ENCODE measurements around the gene XRCC2. TPM values are rescaled to one million over a fixed set of nuclear protein-coding genes. Genes with fewer than 3 reads are reported as not detected.

The XRCC2 gene
- polyA plus RNA-seq, 1 donor from 2014 or later, result 0.89 TPM

- Histone ChIP-seq H3K4me3 (ENCODE audit: low read length) (no peak overlapping the region), H3K27ac (ENCODE audit: low read length) (no peak overlapping the region), H3K4me2 (ENCODE audit: low read length) (no peak overlapping the region), H3K79me2 (replicated peaks; ENCODE audit: insufficient read depth, low read length) (no peaks in the 10 kb centered on the region), H3K9ac (ENCODE audit: low read length) (no peak overlapping the region), H3K9me2 (ENCODE audit: insufficient read depth, low read length) (no peaks in the 10 kb centered on the region), H3K9me3 (ENCODE audit: low read length) (no peaks in the 10 kb centered on the region), H3K36me3 (ENCODE audit: insufficient read depth, low read length) (no peaks in the 10 kb centered on the region), H3K27me3 (ENCODE audit: insufficient read depth, low read depth, low read length) (no peaks in the 10 kb centered on the region), H2AFZ (ENCODE audit: low read depth, low read length) (no peak overlapping the region), H4K20me1 (ENCODE audit: insufficient read depth) (no peaks in the 10 kb centered on the region), H3F3A (ENCODE audit: insufficient read depth, low read length, poor library complexity, severe bottlenecking) (no peaks in the 10 kb centered on the region)
- TF ChIP-seq EZH2 (IDR thresholded peaks at IDR 0.05; ENCODE audit: borderline replicate concordance, insufficient read depth, low read length, poor library complexity, severe bottlenecking), result no peak
Measured at GRCh38 chr7:152601305-152601798, 74.6 kb downstream of the XRCC2 start.

- Histone ChIP-seq H3F3A (ENCODE audit: insufficient read depth, low read length, poor library complexity, severe bottlenecking) (no peaks in the 10 kb centered on the region), H3K27me3 (ENCODE audit: insufficient read depth, low read depth, low read length) (no peaks in the 10 kb centered on the region), H4K20me1 (ENCODE audit: insufficient read depth) (no peaks in the 10 kb centered on the region), H3K9me3 (ENCODE audit: low read length) (no peaks in the 10 kb centered on the region), H3K79me2 (replicated peaks; ENCODE audit: insufficient read depth, low read length) (no peaks in the 10 kb centered on the region), H3K4me2 (ENCODE audit: low read length) (no peak overlapping the region), H3K27ac (ENCODE audit: low read length) (no peak overlapping the region), H3K4me3 (ENCODE audit: low read length) (no peak overlapping the region), H3K9me2 (ENCODE audit: insufficient read depth, low read length) (no peaks in the 10 kb centered on the region), H2AFZ (ENCODE audit: low read depth, low read length) (no peak overlapping the region), H3K9ac (ENCODE audit: low read length) (no peak overlapping the region), H3K36me3 (ENCODE audit: insufficient read depth, low read length) (no peaks in the 10 kb centered on the region)
- TF ChIP-seq RAD21 (conservative IDR thresholded peaks at IDR 0.05) (no peak), EZH2 (IDR thresholded peaks at IDR 0.05; ENCODE audit: borderline replicate concordance, insufficient read depth, low read length, poor library complexity, severe bottlenecking) (no peak), SMC3 (conservative IDR thresholded peaks at IDR 0.05; ENCODE audit: poor library complexity) (no peak), MXI1 (conservative IDR thresholded peaks at IDR 0.05; ENCODE audit: poor library complexity, severe bottlenecking) (no peak), REST (IDR thresholded peaks at IDR 0.05; ENCODE audit: borderline replicate concordance) (no peak), POLR2AphosphoS5 (IDR thresholded peaks at IDR 0.05) (no peak), EP300 (conservative IDR thresholded peaks at IDR 0.05; ENCODE audit: poor library complexity, severe bottlenecking) (no peak), TAF1 (IDR thresholded peaks at IDR 0.05; ENCODE audit: low read depth) (no peak), CTCF (IDR thresholded peaks at IDR 0.05; ENCODE audit: poor library complexity, severe bottlenecking) (no peak)
Measured at GRCh38 chr7:152600266-152600665, 75.7 kb downstream of the XRCC2 start.

GRCh38 chr7:152597507-152597906 lies 78.4 kb downstream of the XRCC2 start:
- H3K9me2 ChIP-seq (ENCODE audit: insufficient read depth, low read length), result no peaks in the 10 kb centered on the region
- TF ChIP-seq RAD21 (conservative IDR thresholded peaks at IDR 0.05), result no peak
- no peak for TF ChIP-seq TAF1 (IDR thresholded peaks at IDR 0.05; ENCODE audit: low read depth)
- no peak for TF ChIP-seq POLR2AphosphoS5 (IDR thresholded peaks at IDR 0.05)
- no peak for TF ChIP-seq MXI1 (conservative IDR thresholded peaks at IDR 0.05; ENCODE audit: poor library complexity, severe bottlenecking)
- no peak for TF ChIP-seq SMC3 (conservative IDR thresholded peaks at IDR 0.05; ENCODE audit: poor library complexity)
- TF ChIP-seq EZH2 (IDR thresholded peaks at IDR 0.05; ENCODE audit: borderline replicate concordance, insufficient read depth, low read length, poor library complexity, severe bottlenecking), result no peak
- no peak for TF ChIP-seq CTCF (IDR thresholded peaks at IDR 0.05; ENCODE audit: poor library complexity, severe bottlenecking)
- no peak for TF ChIP-seq REST (IDR thresholded peaks at IDR 0.05; ENCODE audit: borderline replicate concordance)
- no peak for TF ChIP-seq EP300 (conservative IDR thresholded peaks at IDR 0.05; ENCODE audit: poor library complexity, severe bottlenecking)
- H3F3A ChIP-seq (ENCODE audit: insufficient read depth, low read length, poor library complexity, severe bottlenecking), result no peaks in the 10 kb centered on the region
- H3K27ac ChIP-seq (ENCODE audit: low read length), result no peak overlapping the region
- no peaks in the 10 kb centered on the region for H4K20me1 ChIP-seq (ENCODE audit: insufficient read depth)
- no peak overlapping the region for H3K4me2 ChIP-seq (ENCODE audit: low read length)
- H3K9me3 ChIP-seq (ENCODE audit: low read length), result no peaks in the 10 kb centered on the region
- no peaks in the 10 kb centered on the region for H3K36me3 ChIP-seq (ENCODE audit: insufficient read depth, low read length)
- no peak overlapping the region for H2AFZ ChIP-seq (ENCODE audit: low read depth, low read length)
- H3K27me3 ChIP-seq (ENCODE audit: insufficient read depth, low read depth, low read length), result no peaks in the 10 kb centered on the region
- H3K4me3 ChIP-seq (ENCODE audit: low read length), result no peak overlapping the region
- H3K79me2 ChIP-seq (replicated peaks; ENCODE audit: insufficient read depth, low read length), result no peaks in the 10 kb centered on the region
- no peak overlapping the region for H3K9ac ChIP-seq (ENCODE audit: low read length)

All from neural cell (in vitro differentiated cells).